ENCODE measurements around the gene GEN1. TPM values are rescaled to one million over a fixed set of nuclear protein-coding genes. Genes with fewer than 3 reads are reported as not detected.
A peak's percentile ranks its signal among the peaks of the same experiment; 100 is the strongest.

Gene GEN1
- total RNA-seq, 1 experiment from 2014 or later: 251 TPM

GRCh38 chr2:17747684-17748452 is 6.1 kb upstream of the GEN1 start:
- Histone ChIP-seq H3K4me2 (ENCODE audit: low read depth, low read length, poor library complexity, severe bottlenecking) (no peak overlapping the region), H3K79me2 (ENCODE audit: low read length) (peaks cover 52% of the 10 kb centered on the region)

GRCh38 chr2:17748745-17749144 is 5.2 kb upstream of the GEN1 start:
- no peak overlapping the region for H3K4me2 ChIP-seq (ENCODE audit: low read depth, low read length, poor library complexity, severe bottlenecking)
- no peaks in the 10 kb centered on the region for H3K27me3 ChIP-seq (ENCODE audit: low read length)
- H3K9me3 ChIP-seq (ENCODE audit: low read length): no peaks in the 10 kb centered on the region
- H3K9ac ChIP-seq (ENCODE audit: low read length): no peak overlapping the region
- H3K9me2 ChIP-seq (replicated peaks; ENCODE audit: insufficient read depth, low read length): no peaks in the 10 kb centered on the region
- no peak overlapping the region for H3K27ac ChIP-seq (ENCODE audit: low read length)
- H3K79me2 ChIP-seq (ENCODE audit: low read length): peaks cover 55% of the 10 kb centered on the region
- H3K4me3 ChIP-seq (ENCODE audit: low read length): no peak overlapping the region
- H2AFZ ChIP-seq (ENCODE audit: low read length): no peak overlapping the region
- no peaks in the 10 kb centered on the region for H4K20me1 ChIP-seq (ENCODE audit: insufficient read depth, low read depth, low read length)
- H3K4me1 ChIP-seq (ENCODE audit: low read length): peaks cover 31% of the 10 kb centered on the region
- peaks cover 6% of the 10 kb centered on the region; the same call in 1 of the 2 replicates for H3K36me3 ChIP-seq (ENCODE audit: insufficient read depth, low read length)
- no peak for DNase-seq

More at GRCh38 chr2:17747684-17748452, 6.1 kb upstream of the GEN1 start:
- Histone ChIP-seq H2AFZ (ENCODE audit: low read length) (no peak overlapping the region), H3K9me2 (replicated peaks; ENCODE audit: insufficient read depth, low read length) (no peaks in the 10 kb centered on the region), H3K36me3 (ENCODE audit: insufficient read depth, low read length) (peaks cover 6% of the 10 kb centered on the region; the same call in 1 of the 2 replicates), H3K27ac (ENCODE audit: low read length) (no peak overlapping the region), H3K9ac (ENCODE audit: low read length) (no peak overlapping the region), H4K20me1 (ENCODE audit: insufficient read depth, low read depth, low read length) (no peaks in the 10 kb centered on the region), H3K4me1 (ENCODE audit: low read length) (peaks cover 31% of the 10 kb centered on the region), H3K27me3 (ENCODE audit: low read length) (no peaks in the 10 kb centered on the region), H3K4me3 (ENCODE audit: low read length) (no peak overlapping the region), H3K9me3 (ENCODE audit: low read length) (no peaks in the 10 kb centered on the region)
- no peak for DNase-seq

GRCh38 chr2:17749753-17750438 is 4.0 kb upstream of the GEN1 start:
- no peaks in the 10 kb centered on the region for H3K27me3 ChIP-seq (ENCODE audit: low read length)
- H3K4me2 ChIP-seq (ENCODE audit: low read depth, low read length, poor library complexity, severe bottlenecking): peak overlapping the region; percentile 58
- peaks cover 66% of the 10 kb centered on the region for H3K79me2 ChIP-seq (ENCODE audit: low read length)
- H3K4me1 ChIP-seq (ENCODE audit: low read length): peaks cover 33% of the 10 kb centered on the region
- peak overlapping the region; percentile 32; the same call in 1 of the 2 replicates for H3K9ac ChIP-seq (ENCODE audit: low read length)
- H3K4me3 ChIP-seq (ENCODE audit: low read length): peak overlapping the region; percentile 4; the same call in 1 of the 2 replicates
- peaks cover 9% of the 10 kb centered on the region for H4K20me1 ChIP-seq (ENCODE audit: insufficient read depth, low read depth, low read length)
- H3K9me3 ChIP-seq (ENCODE audit: low read length): no peaks in the 10 kb centered on the region
- peak overlapping the region; percentile 49 for H3K27ac ChIP-seq (ENCODE audit: low read length)
- peaks cover 11% of the 10 kb centered on the region; the same call in 1 of the 2 replicates for H3K36me3 ChIP-seq (ENCODE audit: insufficient read depth, low read length)
- DNase-seq: no peak
- H2AFZ ChIP-seq (ENCODE audit: low read length): 0 out of 2 replicates have a peak overlapping the region, but pooled peaks have one; percentile 8
- H3K9me2 ChIP-seq (replicated peaks; ENCODE audit: insufficient read depth, low read length): no peaks in the 10 kb centered on the region

DNA sequence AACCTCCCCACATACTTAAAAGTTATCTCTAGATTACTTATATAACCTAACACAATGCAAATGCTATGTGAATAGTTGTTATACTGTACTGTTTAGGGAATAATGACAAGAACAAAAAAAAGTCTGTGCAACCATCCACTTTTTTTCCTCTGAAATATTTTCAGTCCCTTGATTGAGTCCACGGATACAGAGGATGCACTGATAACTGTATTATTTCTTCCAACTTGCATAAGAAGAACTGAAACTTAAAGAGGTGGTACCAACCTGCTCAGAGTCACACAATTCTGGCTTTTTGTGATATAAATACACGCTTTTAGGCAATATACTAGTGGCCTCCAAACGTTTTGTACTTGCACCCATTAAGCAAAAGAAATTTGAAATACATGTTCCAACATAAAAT is 1.7 kb upstream of the GEN1 start:
- Histone ChIP-seq H3K4me2 (ENCODE audit: low read depth, low read length, poor library complexity, severe bottlenecking) (peak overlapping the region; percentile 81), H3K9ac (ENCODE audit: low read length) (peak overlapping the region; percentile 95), H3K27ac (ENCODE audit: low read length) (peak overlapping the region; percentile 95), H3K36me3 (ENCODE audit: insufficient read depth, low read length) (peaks cover 29% of the 10 kb centered on the region), H3K79me2 (ENCODE audit: low read length) (peaks cover 78% of the 10 kb centered on the region), H3K4me3 (ENCODE audit: low read length) (peak overlapping the region; percentile 95), H3K27me3 (ENCODE audit: low read length) (no peaks in the 10 kb centered on the region), H2AFZ (ENCODE audit: low read length) (no peak overlapping the region), H3K9me2 (replicated peaks; ENCODE audit: insufficient read depth, low read length) (no peaks in the 10 kb centered on the region), H4K20me1 (ENCODE audit: insufficient read depth, low read depth, low read length) (peaks cover 26% of the 10 kb centered on the region), H3K9me3 (ENCODE audit: low read length) (no peaks in the 10 kb centered on the region), H3K4me1 (ENCODE audit: low read length) (peaks cover 56% of the 10 kb centered on the region)
- DNase-seq: peak; percentile 83

DNA sequence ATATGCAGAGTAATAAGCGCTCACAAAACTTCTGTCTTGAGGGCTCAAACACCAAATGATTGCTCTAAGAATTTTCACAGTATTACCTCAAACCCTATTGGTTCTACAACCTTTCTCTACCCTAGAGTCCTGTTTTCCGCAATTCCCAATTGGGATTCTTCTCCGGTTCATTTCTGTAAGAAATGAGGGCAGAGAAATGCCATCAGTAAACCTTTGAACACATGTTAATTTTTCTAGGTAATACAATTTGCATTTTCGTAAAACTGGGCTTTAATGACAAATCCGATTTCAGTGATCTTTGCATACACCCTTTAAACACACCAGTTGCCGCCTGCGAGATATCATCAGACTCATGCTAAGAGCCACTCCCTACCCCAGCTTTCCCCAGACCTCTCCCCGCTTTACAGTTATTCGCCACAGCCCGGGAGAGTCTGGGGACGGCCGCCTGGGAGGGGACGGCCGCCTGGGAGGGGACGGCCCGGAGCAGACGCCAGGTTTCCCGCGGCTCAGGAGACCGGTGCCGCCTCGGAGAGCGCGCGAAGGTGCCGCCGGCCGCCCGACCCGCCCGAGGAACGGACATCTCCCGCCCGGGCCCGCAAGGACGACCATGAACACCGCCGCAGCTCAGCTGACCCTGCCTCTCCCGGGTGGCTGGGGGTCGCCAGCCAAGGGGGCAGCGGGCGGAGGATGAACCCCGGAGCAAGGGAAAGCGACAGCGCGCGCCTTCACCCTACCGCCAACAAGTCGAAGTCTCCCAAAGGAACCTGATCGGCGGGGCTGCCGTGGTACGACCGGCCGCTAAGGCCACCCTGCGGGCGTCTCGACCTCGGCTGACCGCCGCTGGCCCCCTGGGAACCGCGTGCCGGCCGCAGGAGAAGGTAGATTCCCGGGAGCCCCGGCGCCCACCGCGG is 791 bp upstream of the GEN1 start:
- Histone ChIP-seq H3K4me3 (ENCODE audit: low read length) (peak overlapping the region; percentile 95), H2AFZ (ENCODE audit: low read length) (peak overlapping the region; percentile 18; the same call in 1 of the 2 replicates), H3K27me3 (ENCODE audit: low read length) (no peaks in the 10 kb centered on the region)

GRCh38 chr2:17754773-17755425 is 961 bp downstream of the GEN1 start:
- Histone ChIP-seq H3K9ac (ENCODE audit: low read length) (peak overlapping the region; percentile 95), H3K27ac (ENCODE audit: low read length) (peak overlapping the region; percentile 95), H3K79me2 (ENCODE audit: low read length) (peaks cover 83% of the 10 kb centered on the region), H3K4me2 (ENCODE audit: low read depth, low read length, poor library complexity, severe bottlenecking) (peak overlapping the region; percentile 92), H3K9me2 (replicated peaks; ENCODE audit: insufficient read depth, low read length) (no peaks in the 10 kb centered on the region), H3K9me3 (ENCODE audit: low read length) (no peaks in the 10 kb centered on the region), H3K4me3 (ENCODE audit: low read length) (peak overlapping the region; percentile 95), H3K4me1 (ENCODE audit: low read length) (peaks cover 67% of the 10 kb centered on the region), H2AFZ (ENCODE audit: low read length) (no peak overlapping the region), H3K36me3 (ENCODE audit: insufficient read depth, low read length) (peaks cover 46% of the 10 kb centered on the region), H3K27me3 (ENCODE audit: low read length) (no peaks in the 10 kb centered on the region), H4K20me1 (ENCODE audit: insufficient read depth, low read depth, low read length) (peaks cover 40% of the 10 kb centered on the region)
- DNase-seq: no peak

More for the DNA sequence above, 791 bp upstream of the GEN1 start:
- peak overlapping the region; percentile 95 for H3K9ac ChIP-seq (ENCODE audit: low read length)
- peak; percentile 94 for DNase-seq
- H3K9me2 ChIP-seq (replicated peaks; ENCODE audit: insufficient read depth, low read length): no peaks in the 10 kb centered on the region
- H3K79me2 ChIP-seq (ENCODE audit: low read length): peaks cover 81% of the 10 kb centered on the region
- no peaks in the 10 kb centered on the region for H3K9me3 ChIP-seq (ENCODE audit: low read length)
- peaks cover 65% of the 10 kb centered on the region for H3K4me1 ChIP-seq (ENCODE audit: low read length)
- peak overlapping the region; percentile 81 for H3K4me2 ChIP-seq (ENCODE audit: low read depth, low read length, poor library complexity, severe bottlenecking)
- H3K36me3 ChIP-seq (ENCODE audit: insufficient read depth, low read length): peaks cover 33% of the 10 kb centered on the region
- H4K20me1 ChIP-seq (ENCODE audit: insufficient read depth, low read depth, low read length): peaks cover 30% of the 10 kb centered on the region
- peak overlapping the region; percentile 95 for H3K27ac ChIP-seq (ENCODE audit: low read length)

- Histone ChIP-seq H3K27ac (ENCODE audit: low read length) (no peak overlapping the region), H3K4me2 (ENCODE audit: low read depth, low read length, poor library complexity, severe bottlenecking) (peak overlapping the region; percentile 92), H4K20me1 (ENCODE audit: insufficient read depth, low read depth, low read length) (peaks cover 40% of the 10 kb centered on the region), H3K9me3 (ENCODE audit: low read length) (no peaks in the 10 kb centered on the region), H2AFZ (ENCODE audit: low read length) (no peak overlapping the region), H3K79me2 (ENCODE audit: low read length) (peaks cover 80% of the 10 kb centered on the region), H3K27me3 (ENCODE audit: low read length) (no peaks in the 10 kb centered on the region), H3K4me3 (ENCODE audit: low read length) (0 out of 2 replicates have a peak overlapping the region, but pooled peaks have one; percentile 8), H3K9me2 (replicated peaks; ENCODE audit: insufficient read depth, low read length) (no peaks in the 10 kb centered on the region), H3K36me3 (ENCODE audit: insufficient read depth, low read length) (peaks cover 58% of the 10 kb centered on the region), H3K4me1 (ENCODE audit: low read length) (peaks cover 50% of the 10 kb centered on the region), H3K9ac (ENCODE audit: low read length) (no peak overlapping the region)
- no peak for DNase-seq
Observed at GRCh38 chr2:17756668-17757067, 2.7 kb downstream of the GEN1 start.
